Esophagus muscularis mucosa (tissue), 3 donors: ENCODE data around the gene CCDC106.

Source experiments
- POLR2A ChIP-seq: fragments of 450-650 bp; IDR thresholded peaks from one replicate; pipeline ENCODE4 v1.6.1; 2017; ENCODE audit warnings: antibody characterized with exemption, moderate library complexity, mild to moderate bottlenecking, low read depth
- TF ChIP-seq, protein P1 (sequence below), 3 experiments: fragments of 200-600 bp in 2 of 3; fragments of 450-650 bp in 1 of 3; sonication (generic) in 2 of 3; IDR thresholded peaks; one replicate each; pipeline ENCODE4 v1.5.1; 2017 to 2019; ENCODE audit warnings: antibody characterized with exemption in 3 of 3, mild to moderate bottlenecking in 2 of 3, moderate library complexity in 1 of 3

DNA sequence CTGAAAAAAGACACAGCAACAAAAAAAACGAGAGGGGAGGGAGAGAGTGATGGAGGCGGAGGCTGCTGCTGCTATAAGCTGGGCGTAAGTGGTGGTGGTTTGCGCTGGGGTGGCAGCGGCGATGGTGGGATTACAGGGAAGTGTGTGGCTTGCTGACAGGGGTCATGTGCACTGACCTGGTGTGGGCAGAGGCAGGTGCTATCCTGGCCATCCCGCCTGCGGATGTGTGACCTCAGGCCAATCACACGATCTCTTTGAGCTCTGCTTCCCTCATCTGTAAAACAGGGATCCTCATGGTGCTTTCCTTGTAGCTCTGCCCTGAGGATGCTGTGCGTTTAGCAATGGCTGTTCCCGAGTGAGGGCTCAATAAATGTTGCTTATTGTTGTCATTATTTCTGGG, 10.5 kb upstream of the CCDC106 start:
- TF ChIP-seq, protein P1, sequence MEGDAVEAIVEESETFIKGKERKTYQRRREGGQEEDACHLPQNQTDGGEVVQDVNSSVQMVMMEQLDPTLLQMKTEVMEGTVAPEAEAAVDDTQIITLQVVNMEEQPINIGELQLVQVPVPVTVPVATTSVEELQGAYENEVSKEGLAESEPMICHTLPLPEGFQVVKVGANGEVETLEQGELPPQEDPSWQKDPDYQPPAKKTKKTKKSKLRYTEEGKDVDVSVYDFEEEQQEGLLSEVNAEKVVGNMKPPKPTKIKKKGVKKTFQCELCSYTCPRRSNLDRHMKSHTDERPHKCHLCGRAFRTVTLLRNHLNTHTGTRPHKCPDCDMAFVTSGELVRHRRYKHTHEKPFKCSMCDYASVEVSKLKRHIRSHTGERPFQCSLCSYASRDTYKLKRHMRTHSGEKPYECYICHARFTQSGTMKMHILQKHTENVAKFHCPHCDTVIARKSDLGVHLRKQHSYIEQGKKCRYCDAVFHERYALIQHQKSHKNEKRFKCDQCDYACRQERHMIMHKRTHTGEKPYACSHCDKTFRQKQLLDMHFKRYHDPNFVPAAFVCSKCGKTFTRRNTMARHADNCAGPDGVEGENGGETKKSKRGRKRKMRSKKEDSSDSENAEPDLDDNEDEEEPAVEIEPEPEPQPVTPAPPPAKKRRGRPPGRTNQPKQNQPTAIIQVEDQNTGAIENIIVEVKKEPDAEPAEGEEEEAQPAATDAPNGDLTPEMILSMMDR (IDR thresholded peaks at IDR 0.05): no peak
- no peak for TF ChIP-seq POLR2A
